Natural killer cell (primary cell): Measurements from ENCODE around the gene COL20A1. TPM values are rescaled to one million over a fixed set of nuclear protein-coding genes. Genes with fewer than 3 reads are reported as not detected.
"Not testable (repeated sequence)": the region's sequence is repeated elsewhere in the genome, so short reads cannot be mapped to it uniquely, and the experiment has no call there.

Experiments
- ATAC-seq, 3 donors: fragments of 150-1000 bp in 2 of 3; fragments of 200-7000 bp in 1 of 3; cut with Tn5 transposase; 1 replicate in 1 of 3; 2 replicates in 2 of 3; pipeline ENCODE4 v1.10.0; 2021; ENCODE audit warnings: mild to moderate bottlenecking in 2 of 3, moderate library complexity in 2 of 3
- DNase-seq, 2 donors: peaks; one replicate each; pipeline versions ENCODE4 v3.0.0 to v3.0.0-alpha.2; 2013 to 2021; ENCODE audit warnings: mixed read lengths in 1 of 2
- H3K27ac ChIP-seq: one replicate; pipeline ENCODE4 v1.5.1; 2013; ENCODE audit warnings: mild to moderate bottlenecking, low read length
- H3K27me3 ChIP-seq: one replicate; pipeline ENCODE4 v1.6.1; 2013; ENCODE audit warnings: low read length; ENCODE audit not compliant: control insufficient read depth, insufficient read depth
- H3K36me3 ChIP-seq: one replicate; pipeline ENCODE4 v1.6.1; 2013; ENCODE audit warnings: low read length; ENCODE audit not compliant: control insufficient read depth, insufficient read depth
- H3K4me1 ChIP-seq: one replicate; pipeline ENCODE4 v1.6.1; 2013; ENCODE audit warnings: low read length; ENCODE audit not compliant: control insufficient read depth, insufficient read depth
- H3K4me3 ChIP-seq: one replicate; pipeline ENCODE4 v1.5.1; 2013; ENCODE audit warnings: low read length
- H3K9me3 ChIP-seq: one replicate; pipeline ENCODE4 v1.6.1; 2013; ENCODE audit warnings: low read length; ENCODE audit not compliant: control insufficient read depth, insufficient read depth
- H3K27ac Mint-ChIP-seq, 2 donors: one replicate each; pipeline ENCODE4 v1.8.0; 2022; ENCODE audit warnings: mild to moderate bottlenecking in 2 of 2, mixed read lengths in 2 of 2, moderate library complexity in 1 of 2
- H3K27me3 Mint-ChIP-seq, 2 donors: one replicate each; pipeline ENCODE4 v1.8.0; 2022; ENCODE audit warnings: low read depth in 2 of 2, mixed read lengths in 2 of 2
- H3K36me3 Mint-ChIP-seq: one replicate; pipeline ENCODE4 v1.8.0; 2022; ENCODE audit warnings: mixed read lengths
- H3K4me1 Mint-ChIP-seq, 2 donors: one replicate each; pipeline ENCODE4 v1.8.0; 2022; ENCODE audit warnings: mixed read lengths in 2 of 2
- H3K4me3 Mint-ChIP-seq: one replicate; pipeline ENCODE4 v1.8.0; 2022; ENCODE audit warnings: mild to moderate bottlenecking, moderate library complexity, mixed read lengths
- H3K9me3 Mint-ChIP-seq, 2 donors: one replicate each; pipeline ENCODE4 v1.8.0; 2022; ENCODE audit warnings: mixed read lengths in 2 of 2
- CTCF ChIP-seq: fragments of 200-600 bp; IDR thresholded peaks from one replicate; pipeline ENCODE4 v1.8.0; 2022; ENCODE audit warnings: antibody characterized with exemption
- WGBS: methylation state at CpG from one replicate; pipeline ENCODE4 v1.1.7; 2013; ENCODE audit warnings: missing lambda C conversion rate; ENCODE audit not compliant: insufficient coverage; 5-methylcytosine and 5-hydroxymethylcytosine counted together
- intact Hi-C: fragments of 100-400 bp; cut with micrococcal nuclease; formaldehyde crosslinking; loops from one replicate; pipeline ENCODE4 v1.14.2; 2022
- total RNA-seq, 4 donors: library from RNA; stranded (reverse); fragments of 120-200 nt in 1 of 4; gene quantifications; one replicate each; pipeline versions ENCODE4 v1.2.3 to v1.2.4, GENCODE V29; 2013 to 2022

COL20A1 gene
- total RNA-seq, 3 donors from 2014 or later (not counting 1 experiment from before 2014, with no cell fraction given): 0.12 to 0.33 TPM; not detected in 1

- Histone ChIP-seq H3K4me1 (no peaks in the 10 kb centered on the region), H3K27ac (no peak overlapping the region), H3K4me3 (no peak overlapping the region), H3K27me3 (no peaks in the 10 kb centered on the region), H3K9me3 (peaks cover 11% of the 10 kb centered on the region), H3K36me3 (no peaks in the 10 kb centered on the region)
- no peak overlapping the region for H3K27ac Mint-ChIP-seq
- H3K36me3 Mint-ChIP-seq: peaks cover 6% of the 10 kb centered on the region
- ATAC-seq (no peak), DNase-seq (no peak)
- no peaks in the 10 kb centered on the region for H3K4me1 Mint-ChIP-seq
- H3K4me3 Mint-ChIP-seq: no peak overlapping the region
- TF ChIP-seq CTCF: no peak
- intact Hi-C loops: no loop called here
- H3K27me3 Mint-ChIP-seq: peaks cover 10 to 18% of the 10 kb centered on the region in 2 donors
- H3K9me3 Mint-ChIP-seq: peaks cover 6 to 7% of the 10 kb centered on the region in 2 donors
- 43% methylated on average over 9 of the region's 9 CpGs for WGBS
Observed at GRCh38 chr20:63335711-63336110, 42.7 kb downstream of the COL20A1 start.

GRCh38 chr20:63336232-63336752 lies 43.3 kb downstream of the COL20A1 start:
- no peaks in the 10 kb centered on the region for H3K27me3 ChIP-seq
- H3K9me3 Mint-ChIP-seq: peaks cover 6 to 7% of the 10 kb centered on the region in 2 donors
- intact Hi-C loops: no loop called here
- WGBS: 92% methylated on average over 29 of the region's 29 CpGs
- no peaks in the 10 kb centered on the region for H3K4me1 Mint-ChIP-seq
- no peak overlapping the region for H3K4me3 Mint-ChIP-seq
- peaks cover 11% of the 10 kb centered on the region for H3K9me3 ChIP-seq
- H3K36me3 Mint-ChIP-seq: peaks cover 6% of the 10 kb centered on the region
- no peak overlapping the region for H3K27ac ChIP-seq
- no peaks in the 10 kb centered on the region for H3K36me3 ChIP-seq
- peaks cover 10 to 23% of the 10 kb centered on the region in 2 donors for H3K27me3 Mint-ChIP-seq
- H3K27ac Mint-ChIP-seq: no peak overlapping the region
- H3K4me1 ChIP-seq: no peaks in the 10 kb centered on the region
- H3K4me3 ChIP-seq: no peak overlapping the region
- DNase-seq (no peak), ATAC-seq (no peak)
- TF ChIP-seq CTCF: no peak

GRCh38 chr20:63337786-63338420 lies 44.9 kb downstream of the COL20A1 start:
- DNase-seq (no peak), ATAC-seq (no peak)
- Mint-ChIP-seq H3K4me3 (no peak overlapping the region), H3K9me3 (no peaks in the 10 kb centered on the region), H3K27ac (no peak overlapping the region), H3K4me1 (no peaks in the 10 kb centered on the region), H3K27me3 (peaks cover 10 to 34% of the 10 kb centered on the region in 2 donors), H3K36me3 (no peaks in the 10 kb centered on the region)
- H3K9me3 ChIP-seq: no peaks in the 10 kb centered on the region
- intact Hi-C loops: no loop called here
- no peak overlapping the region for H3K27ac ChIP-seq
- no peak overlapping the region for H3K4me3 ChIP-seq
- WGBS: 77% methylated on average over 12 of the region's 12 CpGs
- no peak for TF ChIP-seq CTCF
- no peaks in the 10 kb centered on the region for H3K27me3 ChIP-seq
- no peaks in the 10 kb centered on the region for H3K36me3 ChIP-seq
- no peaks in the 10 kb centered on the region for H3K4me1 ChIP-seq

GRCh38 chr20:63339154-63340094 lies 46.4 kb downstream of the COL20A1 start:
- H3K9me3 Mint-ChIP-seq, H3K4me1 Mint-ChIP-seq, H3K27me3 ChIP-seq, H3K27ac ChIP-seq, H3K27ac Mint-ChIP-seq, H3K4me3 ChIP-seq, DNase-seq, H3K36me3 ChIP-seq, H3K4me1 ChIP-seq, ATAC-seq, H3K36me3 Mint-ChIP-seq, intact Hi-C loops, H3K4me3 Mint-ChIP-seq, H3K9me3 ChIP-seq: not testable (repeated sequence)
- H3K27me3 Mint-ChIP-seq: peaks cover 10 to 34% of the 10 kb centered on the region in 2 donors
- WGBS: 76% methylated on average over 14 of the region's 14 CpGs

GRCh38 chr20:63340158-63340688 lies 47.2 kb downstream of the COL20A1 start:
- H3K9me3 Mint-ChIP-seq, intact Hi-C loops, H3K9me3 ChIP-seq, ATAC-seq, DNase-seq, H3K4me3 Mint-ChIP-seq, H3K36me3 Mint-ChIP-seq, H3K27me3 ChIP-seq, H3K4me1 ChIP-seq, H3K4me1 Mint-ChIP-seq, H3K27ac ChIP-seq, H3K36me3 ChIP-seq, H3K4me3 ChIP-seq, H3K27ac Mint-ChIP-seq: not testable (repeated sequence)
- peaks cover 10 to 34% of the 10 kb centered on the region in 2 donors for H3K27me3 Mint-ChIP-seq
- WGBS: 89% methylated on average over 10 of the region's 10 CpGs
